IPS-NIHi7 (cell line): Measurements from ENCODE around the gene SLC35G1.

Source experiments
- DNase-seq: peaks from one replicate; pipeline ENCODE4 v3.0.0; 2012; ENCODE audit warnings: mixed read lengths; ENCODE audit errors: extremely low spot score

The SLC35G1 gene

GRCh38 chr10:93893646-93894515, at the start of gene SLC35G1:
Gene SLC35G1, plus strand, starts transcription at chr10:93893978. Its CDS starts 56 bp downstream, at chr10:93894034.
- peak; percentile 96 for DNase-seq

- DNase-seq, result no peak
Measured at GRCh38 chr10:93844979-93845626, 48.7 kb upstream of the SLC35G1 start.

- peak; percentile 32 for DNase-seq
Measured at GRCh38 chr10:93849593-93849992, 44.2 kb upstream of the SLC35G1 start.

GRCh38 chr10:93850031-93851015, 43.5 kb upstream of the SLC35G1 start:
- no peak for DNase-seq

GRCh38 chr10:93851169-93851568, 42.6 kb upstream of the SLC35G1 start:
- no peak for DNase-seq

- DNase-seq, result no peak
Measured at GRCh38 chr10:93852476-93853095, 41.2 kb upstream of the SLC35G1 start.

GRCh38 chr10:93854975-93855374, 38.8 kb upstream of the SLC35G1 start:
- no peak for DNase-seq

- no peak for DNase-seq
Measured at GRCh38 chr10:93856349-93857145, 37.2 kb upstream of the SLC35G1 start.

GRCh38 chr10:93859049-93859655, 34.6 kb upstream of the SLC35G1 start:
- no peak for DNase-seq

GRCh38 chr10:93861825-93862224, 32.0 kb upstream of the SLC35G1 start:
- DNase-seq, result no peak

- no peak for DNase-seq
Measured at GRCh38 chr10:93865794-93866425, 27.9 kb upstream of the SLC35G1 start.

GRCh38 chr10:93867525-93867924, 26.3 kb upstream of the SLC35G1 start:
- DNase-seq, result no peak

GRCh38 chr10:93871671-93872204, 22.0 kb upstream of the SLC35G1 start:
- DNase-seq, result no peak

GRCh38 chr10:93872375-93873158, 21.2 kb upstream of the SLC35G1 start:
- no peak for DNase-seq

- DNase-seq, result no peak
Measured at GRCh38 chr10:93873420-93874115, 20.2 kb upstream of the SLC35G1 start.

GRCh38 chr10:93874309-93875031, 19.3 kb upstream of the SLC35G1 start:
- no peak for DNase-seq

GRCh38 chr10:93875032-93875358, 18.8 kb upstream of the SLC35G1 start:
- DNase-seq, result no peak
